GM21360 (cell line): ENCODE data around the gene RIMS4.

Experiments used
- ATAC-seq: cut with Tn5 transposase; IDR thresholded peaks from one replicate; pipeline ENCODE4 v1.9.1; 2021; ENCODE audit warnings: mild to moderate bottlenecking, moderate library complexity; ENCODE audit not compliant: unreplicated experiment

The RIMS4 gene

GRCh38 chr20:44723391-44723790 is 87.0 kb downstream of the RIMS4 start:
- no peak for ATAC-seq

- ATAC-seq: no peak
These were observed 87.4 kb downstream of the RIMS4 start for GRCh38 chr20:44722990-44723389.

- no peak for ATAC-seq
These were observed 88.6 kb downstream of the RIMS4 start for GRCh38 chr20:44721785-44722054.

GRCh38 chr20:44720997-44721784 is 89.2 kb downstream of the RIMS4 start:
- ATAC-seq: no peak

GRCh38 chr20:44720621-44720996 is 89.7 kb downstream of the RIMS4 start:
- ATAC-seq: no peak

GRCh38 chr20:44719841-44720240 is 90.5 kb downstream of the RIMS4 start:
- no peak for ATAC-seq

- ATAC-seq: no peak
These were observed 92.4 kb downstream of the RIMS4 start for GRCh38 chr20:44717986-44718385.

- no peak for ATAC-seq
These were observed 93.8 kb downstream of the RIMS4 start for GRCh38 chr20:44716309-44717106.

GRCh38 chr20:44715499-44716308 is 94.6 kb downstream of the RIMS4 start:
- no peak for ATAC-seq

- ATAC-seq: no peak
These were observed 95.4 kb downstream of the RIMS4 start, which contains the start of gene CCN5 for GRCh38 chr20:44714701-44715498. Gene CCN5 (plus strand): TSS chr20:44715369. CDS start chr20:44715391, 22 bp downstream.

- ATAC-seq: no peak
These were observed 96.1 kb downstream of the RIMS4 start for GRCh38 chr20:44714102-44714700.

- no peak for ATAC-seq
These were observed 99.1 kb downstream of the RIMS4 start for GRCh38 chr20:44711237-44711636.

- no peak for ATAC-seq
These were observed 100.5 kb downstream of the RIMS4 start for GRCh38 chr20:44709797-44710196.

GRCh38 chr20:44709380-44709779 is 101.0 kb downstream of the RIMS4 start:
- no peak for ATAC-seq

- no peak for ATAC-seq
These were observed 103.2 kb downstream of the RIMS4 start for GRCh38 chr20:44707018-44707579.

- no peak for ATAC-seq
These were observed 103.9 kb downstream of the RIMS4 start for GRCh38 chr20:44706301-44707017.

GRCh38 chr20:44705364-44706094 is 104.8 kb downstream of the RIMS4 start:
- no peak for ATAC-seq

- ATAC-seq: no peak
These were observed 105.8 kb downstream of the RIMS4 start for GRCh38 chr20:44704551-44704971.
